ENCODE data around the gene ADAMTS12.

- TF ChIP-seq CTCF (IDR thresholded peaks at IDR 0.05) = no peak
- TF ChIP-seq POLR2A (IDR thresholded peaks at IDR 0.05; ENCODE audit: low read depth) = no peak
- TF ChIP-seq POLR2AphosphoS5 (IDR thresholded peaks at IDR 0.05) = no peak
Observed at GRCh38 chr5:33931136-33931535, 39.3 kb upstream of the ADAMTS12 start.
